Measurements from ENCODE around the gene FBXO48. TPM values are rescaled to one million over a fixed set of nuclear protein-coding genes. Genes with fewer than 3 reads are reported as not detected.

FBXO48 gene
- total RNA-seq, 4 donors from 2014 or later = 0.60 to 2.0 (median 1.2) TPM

DNA sequence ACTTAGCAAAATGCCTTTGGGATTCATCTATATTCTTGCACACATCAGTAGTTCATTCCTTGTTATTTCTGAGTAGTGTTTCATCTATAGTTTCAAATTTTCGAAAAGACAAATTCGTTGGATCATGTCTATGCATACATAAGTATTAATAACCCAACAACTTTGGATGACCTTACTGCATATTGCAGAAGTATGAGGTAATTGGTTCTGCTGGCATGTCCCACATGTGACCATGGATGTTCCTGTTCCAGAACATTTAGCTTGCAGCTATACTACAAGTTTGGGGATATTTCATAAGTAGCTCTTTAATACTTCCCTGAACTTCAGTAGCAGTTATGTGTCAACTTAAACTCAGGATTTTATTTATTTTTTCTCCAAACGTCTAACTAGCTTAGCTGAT lies 45.2 kb upstream of the FBXO48 start:
- 69% methylated on average over 3 of the region's 3 CpGs for WGBS, 2 donors

DNA sequence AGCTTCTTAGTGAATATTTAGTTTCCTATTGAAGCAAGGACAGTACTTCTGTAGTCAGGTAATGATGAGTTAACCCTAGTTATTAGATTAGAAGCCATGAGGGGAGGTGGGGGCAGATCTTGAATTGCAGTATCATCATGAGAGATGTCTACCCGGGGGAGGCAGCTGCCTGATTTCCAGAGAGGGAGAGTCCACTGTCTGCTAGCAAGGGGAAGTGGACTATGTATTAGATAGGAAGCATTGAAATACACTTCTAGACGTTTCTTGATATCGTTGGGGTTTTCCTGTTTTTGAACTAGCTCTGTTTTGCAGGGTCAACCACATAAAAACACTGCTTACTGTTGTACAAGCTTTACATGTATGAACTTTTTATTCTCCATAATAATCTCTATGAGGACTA lies 39.1 kb upstream of the FBXO48 start:
- Histone ChIP-seq H3K4me3 (no peak overlapping the region), H3K9me3 (no peaks in the 10 kb centered on the region), H3K36me3 (peaks cover 0 to 26% (median 0%) of the 10 kb centered on the region in 3 donors), H3K27me3 (no peaks in the 10 kb centered on the region), H3K27ac (no peak overlapping the region), H3K4me1 (no peaks in the 10 kb centered on the region)
- no peak for TF ChIP-seq POLR2A (IDR thresholded peaks at IDR 0.05)
- TF ChIP-seq EP300 (IDR thresholded peaks at IDR 0.05) = no peak
- TF ChIP-seq, protein P1, sequence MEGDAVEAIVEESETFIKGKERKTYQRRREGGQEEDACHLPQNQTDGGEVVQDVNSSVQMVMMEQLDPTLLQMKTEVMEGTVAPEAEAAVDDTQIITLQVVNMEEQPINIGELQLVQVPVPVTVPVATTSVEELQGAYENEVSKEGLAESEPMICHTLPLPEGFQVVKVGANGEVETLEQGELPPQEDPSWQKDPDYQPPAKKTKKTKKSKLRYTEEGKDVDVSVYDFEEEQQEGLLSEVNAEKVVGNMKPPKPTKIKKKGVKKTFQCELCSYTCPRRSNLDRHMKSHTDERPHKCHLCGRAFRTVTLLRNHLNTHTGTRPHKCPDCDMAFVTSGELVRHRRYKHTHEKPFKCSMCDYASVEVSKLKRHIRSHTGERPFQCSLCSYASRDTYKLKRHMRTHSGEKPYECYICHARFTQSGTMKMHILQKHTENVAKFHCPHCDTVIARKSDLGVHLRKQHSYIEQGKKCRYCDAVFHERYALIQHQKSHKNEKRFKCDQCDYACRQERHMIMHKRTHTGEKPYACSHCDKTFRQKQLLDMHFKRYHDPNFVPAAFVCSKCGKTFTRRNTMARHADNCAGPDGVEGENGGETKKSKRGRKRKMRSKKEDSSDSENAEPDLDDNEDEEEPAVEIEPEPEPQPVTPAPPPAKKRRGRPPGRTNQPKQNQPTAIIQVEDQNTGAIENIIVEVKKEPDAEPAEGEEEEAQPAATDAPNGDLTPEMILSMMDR (IDR thresholded peaks at IDR 0.05) = no peak
- 61 to 76% methylated on average over 3 of the region's 3 CpGs for WGBS, 2 donors
- no peak for DNase-seq (ENCODE audit: low spot score in 2 of 2)

More for the DNA sequence above, 45.2 kb upstream of the FBXO48 start:
- H3K9me3 ChIP-seq = peaks cover 0 to 10% (median 0%) of the 10 kb centered on the region in 4 donors
- H3K4me1 ChIP-seq = no peaks in the 10 kb centered on the region
- H3K36me3 ChIP-seq = peaks cover 0 to 30% (median 0%) of the 10 kb centered on the region in 3 donors
- H3K27me3 ChIP-seq = no peaks in the 10 kb centered on the region
- DNase-seq (ENCODE audit: low spot score in 2 of 2) = peak in 1 of 2 donors; percentile 7
- no peak overlapping the region for H3K4me3 ChIP-seq
- no peak overlapping the region for H3K27ac ChIP-seq
- TF ChIP-seq, protein P1 (IDR thresholded peaks at IDR 0.05) = no peak
- TF ChIP-seq POLR2A (IDR thresholded peaks at IDR 0.05) = no peak
- TF ChIP-seq EP300 (IDR thresholded peaks at IDR 0.05) = peak in 1 of 2 donors; percentile 50

DNA sequence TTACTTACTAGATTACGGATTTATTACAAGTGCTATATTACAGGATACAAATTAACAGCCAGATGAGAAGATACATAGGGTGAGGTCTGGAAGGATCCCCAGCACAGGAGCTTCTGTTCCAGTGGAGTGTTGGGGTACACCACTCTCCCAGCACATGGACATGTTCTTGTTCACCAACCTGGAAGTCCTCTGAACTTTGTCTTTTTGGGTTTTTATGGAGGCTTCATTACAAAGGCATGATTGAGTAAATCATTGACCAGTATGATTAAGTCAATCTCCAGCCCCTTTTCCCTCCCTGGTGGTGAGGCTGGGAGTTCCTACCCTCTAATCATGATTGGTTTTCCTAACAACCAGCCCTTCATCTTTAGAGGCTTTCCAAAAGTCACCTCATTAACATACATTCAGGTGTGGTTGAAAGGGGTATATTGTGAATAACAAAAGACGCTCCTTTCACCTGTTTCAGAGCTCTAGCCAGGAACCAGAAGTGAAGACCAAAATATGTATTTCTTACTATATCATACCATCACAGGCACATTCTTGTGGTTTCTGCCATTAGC lies 38.6 kb upstream of the FBXO48 start:
- peaks cover 0 to 26% (median 0%) of the 10 kb centered on the region in 3 donors for H3K36me3 ChIP-seq
- no peaks in the 10 kb centered on the region for H3K9me3 ChIP-seq
- H3K4me3 ChIP-seq = no peak overlapping the region
- DNase-seq (ENCODE audit: low spot score in 2 of 2) = no peak
- TF ChIP-seq, protein P1 (IDR thresholded peaks at IDR 0.05) = no peak
- TF ChIP-seq EP300 (IDR thresholded peaks at IDR 0.05) = no peak
- TF ChIP-seq POLR2A (IDR thresholded peaks at IDR 0.05) = no peak
- 92 to 98% methylated on average over 2 of the region's 2 CpGs for WGBS, 2 donors
- no peaks in the 10 kb centered on the region for H3K4me1 ChIP-seq
- no peak overlapping the region for H3K27ac ChIP-seq
- H3K27me3 ChIP-seq = no peaks in the 10 kb centered on the region

DNA sequence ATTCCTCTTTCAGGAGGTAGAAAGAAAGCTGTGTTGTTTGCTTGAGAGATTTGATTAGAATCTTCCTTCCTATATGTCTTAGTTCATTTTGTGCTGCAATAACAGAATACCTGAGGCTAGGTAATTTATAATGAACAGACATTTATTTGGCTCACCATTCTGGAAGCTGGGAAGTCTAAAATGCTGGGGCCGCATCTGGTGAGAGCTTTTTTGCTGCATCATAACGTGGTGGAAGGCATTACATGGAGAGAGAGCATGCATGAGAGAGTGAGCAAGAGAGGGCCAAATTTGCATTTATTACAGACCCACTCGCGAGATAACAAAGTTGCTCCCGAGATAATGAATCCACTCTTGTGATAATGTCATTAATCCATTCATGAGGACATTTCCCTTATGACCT lies 34.7 kb upstream of the FBXO48 start:
- WGBS, 2 donors = 64 to 75% methylated on average over 5 of the region's 5 CpGs
- TF ChIP-seq, protein P1 (IDR thresholded peaks at IDR 0.05) = no peak
- no peak for TF ChIP-seq EP300 (IDR thresholded peaks at IDR 0.05)
- TF ChIP-seq POLR2A (IDR thresholded peaks at IDR 0.05) = no peak
- DNase-seq (ENCODE audit: low spot score in 2 of 2) = no peak

DNA sequence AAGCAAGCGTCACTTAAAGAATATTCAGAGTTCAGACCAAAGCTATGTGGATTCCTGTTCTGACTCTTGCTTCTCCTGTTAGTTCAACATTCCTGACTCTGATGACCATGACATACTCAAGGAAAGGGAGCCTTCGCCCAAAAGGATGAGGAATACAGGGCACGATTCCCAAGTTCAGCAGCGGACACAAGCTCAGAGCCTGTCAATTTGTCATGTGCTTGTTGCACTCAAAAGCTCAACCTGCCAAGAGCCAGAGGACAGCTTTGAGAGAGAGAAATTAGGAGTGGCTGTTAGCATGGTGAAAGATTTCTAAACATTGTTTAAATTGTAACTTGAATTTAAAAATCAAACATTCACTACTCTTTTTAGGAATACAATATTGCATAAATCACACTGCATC lies 33.6 kb upstream of the FBXO48 start:
- Histone ChIP-seq H3K9me3 (peaks cover 0 to 14% (median 0%) of the 10 kb centered on the region in 4 donors), H3K4me1 (no peaks in the 10 kb centered on the region), H3K4me3 (no peak overlapping the region), H3K36me3 (peaks cover 0 to 21% (median 0%) of the 10 kb centered on the region in 3 donors), H3K27ac (no peak overlapping the region), H3K27me3 (no peaks in the 10 kb centered on the region)
- 94 to 96% methylated on average over 4 of the region's 4 CpGs for WGBS, 2 donors
- TF ChIP-seq, protein P1 (IDR thresholded peaks at IDR 0.05) = no peak
- no peak for TF ChIP-seq EP300 (IDR thresholded peaks at IDR 0.05)
- TF ChIP-seq POLR2A (IDR thresholded peaks at IDR 0.05) = no peak
- no peak for DNase-seq (ENCODE audit: low spot score in 2 of 2)

More for the DNA sequence above, 34.7 kb upstream of the FBXO48 start:
- Histone ChIP-seq H3K36me3 (peaks cover 0 to 23% (median 0%) of the 10 kb centered on the region in 3 donors), H3K27me3 (no peaks in the 10 kb centered on the region), H3K9me3 (peaks cover 0 to 5% (median 0%) of the 10 kb centered on the region in 4 donors), H3K4me3 (no peak overlapping the region), H3K27ac (no peak overlapping the region), H3K4me1 (no peaks in the 10 kb centered on the region)
